GM19193 (cell line): ENCODE results near the gene IGFBP3.

Source experiments
- POLR2A ChIP-seq: IDR thresholded peaks from 4 replicates; pipeline ENCODE4 v1.6.1; 2011; ENCODE audit not compliant: insufficient read depth, insufficient read length; ENCODE audit errors: extremely low read depth

IGFBP3 gene

GRCh38 chr7:45889367-45890067 is 31.6 kb downstream of the IGFBP3 start:
- TF ChIP-seq POLR2A = no peak

GRCh38 chr7:45888993-45889366 is 32.1 kb downstream of the IGFBP3 start:
- no peak for TF ChIP-seq POLR2A

GRCh38 chr7:45888185-45888992 is 32.7 kb downstream of the IGFBP3 start, which contains the start of gene IGFBP1:
TSS of gene IGFBP1 (plus strand) at chr7:45888488. CDS start at chr7:45888653, 165 bp downstream.
- TF ChIP-seq POLR2A = no peak

GRCh38 chr7:45886931-45887667 is 34.0 kb downstream of the IGFBP3 start:
- no peak for TF ChIP-seq POLR2A

- no peak for TF ChIP-seq POLR2A
These were observed 35.7 kb downstream of the IGFBP3 start for GRCh38 chr7:45885264-45885882.

- no peak for TF ChIP-seq POLR2A
These were observed 36.9 kb downstream of the IGFBP3 start for GRCh38 chr7:45884136-45884535.

GRCh38 chr7:45882465-45882810 is 38.6 kb downstream of the IGFBP3 start:
- TF ChIP-seq POLR2A = no peak

GRCh38 chr7:45881759-45882464 is 39.2 kb downstream of the IGFBP3 start:
- no peak for TF ChIP-seq POLR2A

- no peak for TF ChIP-seq POLR2A
These were observed 39.8 kb downstream of the IGFBP3 start for GRCh38 chr7:45881280-45881758.

- TF ChIP-seq POLR2A = no peak
These were observed 40.6 kb downstream of the IGFBP3 start for GRCh38 chr7:45880433-45880860.

- no peak for TF ChIP-seq POLR2A
These were observed 42.5 kb downstream of the IGFBP3 start for GRCh38 chr7:45878457-45879144.

GRCh38 chr7:45876519-45876918 is 44.6 kb downstream of the IGFBP3 start:
- no peak for TF ChIP-seq POLR2A

GRCh38 chr7:45874408-45875131 is 46.5 kb downstream of the IGFBP3 start:
- TF ChIP-seq POLR2A = no peak
